K562 (cell line): ENCODE results near the gene SCAPER. TPM values are rescaled to one million over a fixed set of nuclear protein-coding genes. Genes with fewer than 3 reads are reported as not detected.

Experiments
- ATF1 ChIP-seq, 2 experiments: fragments of 450-650 bp in 1 of 2; IDR thresholded peaks; 2 replicates each; pipeline ENCODE4 v1.6.1; 2016; ENCODE audit warnings: missing compliant biosample characterization in 1 of 2, missing genetic modification characterization in 1 of 2
- ATF2 ChIP-seq: sonication (generic); formaldehyde crosslinking; IDR thresholded peaks from 2 replicates; pipeline ENCODE4 v1.8.1; 2022; ENCODE audit warnings: missing genetic modification reagents
- ATF7 ChIP-seq: fragments of 450-650 bp; IDR thresholded peaks from 2 replicates; pipeline ENCODE4 v1.7.1; 2014; ENCODE audit warnings: mild to moderate bottlenecking, moderate library complexity
- CREM ChIP-seq: IDR thresholded peaks from 2 replicates; pipeline ENCODE4 v1.6.1; 2014; ENCODE audit warnings: antibody characterized with exemption, low read depth
- EP400 ChIP-seq: fragments of 450-650 bp; IDR thresholded peaks from 2 replicates; pipeline ENCODE4 v1.6.1; 2017; ENCODE audit warnings: antibody characterized with exemption, mild to moderate bottlenecking, moderate library complexity
- ESRRA ChIP-seq: fragments of 450-650 bp; IDR thresholded peaks from 2 replicates; pipeline ENCODE4 v1.6.1; 2014; ENCODE audit warnings: low read depth, mild to moderate bottlenecking, moderate library complexity, borderline replicate concordance
- FOXK1 ChIP-seq: sonication (generic); formaldehyde crosslinking; IDR thresholded peaks from 2 replicates; pipeline ENCODE4 v1.8.0; 2022; ENCODE audit warnings: missing genetic modification reagents, mild to moderate bottlenecking, borderline replicate concordance
- HCFC1 ChIP-seq: IDR thresholded peaks from 2 replicates; pipeline ENCODE4 v1.6.1; 2012; ENCODE audit warnings: low read depth, low read length, improper control_type of control experiment
- HNRNPH1 ChIP-seq: fragments of 200-400 bp; formaldehyde crosslinking; optimal IDR thresholded peaks from 2 replicates; pipeline ENCODE3; 2017; ENCODE audit warnings: low read depth, mild to moderate bottlenecking, low read length, moderate library complexity
- KDM5B ChIP-seq: fragments of 200-600 bp; sonication (generic); IDR thresholded peaks from 2 replicates; pipeline ENCODE4 v1.6.1; 2012; ENCODE audit warnings: low read depth, mild to moderate bottlenecking, moderate library complexity, low read length, control low read depth, inconsistent platforms; ENCODE audit not compliant: insufficient replicate concordance
- MXD1 ChIP-seq: fragments of 250-450 bp; sonication (Bioruptor Pico); IDR thresholded peaks from 2 replicates; pipeline ENCODE4 v1.8.0; 2021; ENCODE audit warnings: borderline replicate concordance, mild to moderate bottlenecking, moderate library complexity; ENCODE audit not compliant: poor library complexity, severe bottlenecking
- NCOR1 ChIP-seq: fragments of 450-650 bp; IDR thresholded peaks from 2 replicates; pipeline ENCODE4 v1.6.1; 2016; ENCODE audit warnings: mild to moderate bottlenecking, moderate library complexity
- POLR2H ChIP-seq: IDR thresholded peaks from 2 replicates; pipeline ENCODE4 v1.6.1; 2016; ENCODE audit warnings: missing genetic modification characterization, low read depth, mild to moderate bottlenecking, control low read depth, missing compliant biosample characterization, moderate library complexity
- RAD51 ChIP-seq: fragments of 450-650 bp; IDR thresholded peaks from 2 replicates; pipeline ENCODE4 v1.7.1; 2016; ENCODE audit warnings: low read depth, mild to moderate bottlenecking, borderline replicate concordance
- RB1 ChIP-seq: fragments of 450-650 bp; IDR thresholded peaks from 2 replicates; pipeline ENCODE4 v1.6.1; 2017; ENCODE audit warnings: low read depth, mild to moderate bottlenecking
- TBP ChIP-seq: optimal IDR thresholded peaks from 2 replicates; pipeline ENCODE3; 2011; ENCODE audit warnings: low read depth, low read length, improper control_type of control experiment
- TOE1 ChIP-seq, 2 experiments: fragments of 450-650 bp in 1 of 2; sonication (generic) in 1 of 2; formaldehyde crosslinking in 1 of 2; IDR thresholded peaks; 2 replicates each; pipeline versions ENCODE4 v1.7.1 to v1.8.0; 2016 to 2022; ENCODE audit warnings: borderline replicate concordance in 2 of 2, mild to moderate bottlenecking in 2 of 2, antibody characterized with exemption in 1 of 2, inconsistent platforms in 1 of 2, low read depth in 1 of 2, missing genetic modification reagents in 1 of 2, moderate library complexity in 1 of 2
- USF1 ChIP-seq: sonication (generic); formaldehyde crosslinking; IDR thresholded peaks from 2 replicates; pipeline ENCODE4 v1.9.0; 2022; ENCODE audit warnings: mild to moderate bottlenecking, missing genetic modification reagents
- VEZF1 ChIP-seq: fragments of 200-800 bp; sonication (Bioruptor generic); IDR thresholded peaks from 2 replicates; pipeline ENCODE4 v1.6.1; 2017; ENCODE audit warnings: missing genetic modification characterization, missing compliant biosample characterization
- ZBTB9 ChIP-seq: fragments of 450-650 bp; formaldehyde crosslinking; IDR thresholded peaks from 2 replicates; pipeline ENCODE4 v1.4.0; 2020; ENCODE audit warnings: mild to moderate bottlenecking, moderate library complexity
- ZNF778 ChIP-seq: fragments of 450-650 bp; formaldehyde crosslinking; IDR thresholded peaks from 2 replicates; pipeline ENCODE4 v1.4.0; 2020; ENCODE audit warnings: mild to moderate bottlenecking, moderate library complexity
- polyA plus RNA-seq, 8 experiments: library from polyadenylated mRNA; depleted of rRNA in 4 of 8; stranded (reverse) in 5 of 8; unstranded in 3 of 8; fragments of >200 nt; fragmentation: Nextera tagmentation in 2 of 8; fragmentation: Illumina TruSeq in 1 of 8; extraction: Ambion mirVana in 2 of 8; extraction: Trizol in 1 of 8; gene quantifications; 2 replicates each; pipeline versions ENCODE4 v1.2.1 to v1.2.3, GENCODE V29; 2011 to 2014; ENCODE audit warnings: inconsistent platforms in 1 of 8, missing spikeins in 1 of 8
- total RNA-seq, 7 experiments: library from RNA; depleted of rRNA in 6 of 7; stranded (reverse); fragments of >200 nt in 6 of 7; fragmentation: Illumina TruSeq in 2 of 7; extraction: Trizol in 2 of 7; gene quantifications; 2 replicates each; pipeline versions ENCODE4 v1.2.1 to v1.2.3, GENCODE V29; 2011 to 2021; ENCODE audit warnings: low replicate concordance in 1 of 7

The SCAPER gene
- total and polyA plus RNA-seq, 9 of the 15 experiments (the other 6 are each of a cell fraction or from before 2014, with no cell fraction given): 1.3 to 5.7 (median 3.2) TPM

- no peak for TF ChIP-seq MXD1
- peak; percentile 65; the same call in 1 of the 2 replicates for TF ChIP-seq RAD51
- peak; percentile 86 for TF ChIP-seq EP400
- peak; percentile 42; the same call in 1 of the 2 replicates for TF ChIP-seq ZBTB9 (CRISPR knock-in tag)
- TF ChIP-seq RB1: peak; percentile 76
- TF ChIP-seq NCOR1: peak; percentile 85
- TF ChIP-seq HCFC1: peak; percentile 48
- TF ChIP-seq ESRRA: peak; percentile 60; the same call in 1 of the 2 replicates
- peak; percentile 86 for TF ChIP-seq USF1 (CRISPR knock-in tag)
- TF ChIP-seq ATF2: no peak
- no peak for TF ChIP-seq ATF1 (CRISPR knock-in tag; IDR thresholded peaks at IDR 0.05)
- peak; percentile 53; the same call in 1 of the 2 replicates for TF ChIP-seq ATF1 (tag; IDR thresholded peaks at IDR 0.05)
- peak; percentile 64 for TF ChIP-seq CREM
- peak; percentile 92 for TF ChIP-seq TBP
- TF ChIP-seq KDM5B: peak; percentile 91
- peak; percentile 66; the same call in 1 of the 2 replicates for TF ChIP-seq ATF7
- 0 out of 2 replicates have a peak, but pooled peaks have one; percentile 73 for TF ChIP-seq FOXK1 (CRISPR knock-in tag)
- no peak for TF ChIP-seq ZNF778
- TF ChIP-seq POLR2H (tag): peak; percentile 80; the same call in 1 of the 2 replicates
- no peak for TF ChIP-seq HNRNPH1
- TF ChIP-seq VEZF1 (CRISPR knock-in tag): peak; percentile 49
- peak; percentile 69; the same call in 1 of the 2 replicates for TF ChIP-seq TOE1 (IDR thresholded peaks at IDR 0.05; ENCODE audit: borderline replicate concordance)
- TF ChIP-seq TOE1 (CRISPR knock-in tag; IDR thresholded peaks at IDR 0.05; ENCODE audit: borderline replicate concordance, low read depth): no peak
These were observed 593.8 kb downstream of the SCAPER start, which contains the start of gene ETFA (continued) for GRCh38 chr15:76311100-76311953.
